ENCODE data around the gene PLVAP. TPM values are rescaled to one million over a fixed set of nuclear protein-coding genes. Genes with fewer than 3 reads are reported as not detected.
A peak's percentile ranks its signal among the peaks of the same experiment; 100 is the strongest.

Gene PLVAP
- total and polyA plus RNA-seq, 7 donors: 6.5 to 46.0 (median 16.2) TPM

- Histone ChIP-seq H3K27me3 (ENCODE audit: insufficient read depth in 3 of 3, low read length in 2 of 3) (peaks cover 0 to 11% (median 0%) of the 10 kb centered on the region in 3 donors), H3K27ac (peak overlapping the region; percentile 69), H3K9me3 (no peaks in the 10 kb centered on the region), H3K36me3 (ENCODE audit: insufficient read depth in 1 of 2, low read depth in 1 of 2) (no peaks in the 10 kb centered on the region), H3K4me1 (no peaks in the 10 kb centered on the region), H3K4me3 (peak overlapping the region; percentile 65)
- ATAC-seq: peak in 1 of 4 donors; percentile 10
- TF ChIP-seq CTCF (IDR thresholded peaks at IDR 0.05): no peak
- no peak for DNase-seq
- intact Hi-C loops (cut with DNase I): no loop called here
- 72% methylated on average over 10 of the region's 10 CpGs for WGBS, 3 donors
Observed at GRCh38 chr19:17406046-17406886, 29.1 kb upstream of the PLVAP start.

GRCh38 chr19:17405250-17406045 is 28.3 kb upstream of the PLVAP start, which contains the start of gene BST2:
Gene BST2, minus strand, starts transcription at chr19:17405630. Its CDS starts 55 bp downstream, at chr19:17405575.
- 63 to 73% (median 66%) methylated on average over 18 of the region's 18 CpGs for WGBS, 3 donors
- ATAC-seq: peak; percentile 65 to 81 (median 71)
- DNase-seq: peak; percentile 65 to 73

GRCh38 chr19:17404621-17405249 is 27.6 kb upstream of the PLVAP start:
- no peaks in the 10 kb centered on the region for H3K9me3 ChIP-seq
- H3K27me3 ChIP-seq (ENCODE audit: insufficient read depth in 3 of 3, low read length in 2 of 3): peaks cover 0 to 11% (median 0%) of the 10 kb centered on the region in 3 donors
- no peak for TF ChIP-seq CTCF (IDR thresholded peaks at IDR 0.05)
- intact Hi-C loops (cut with DNase I): no loop called here
- ATAC-seq (no peak), DNase-seq (no peak)
- WGBS, 3 donors: 70 to 74% (median 72%) methylated on average over 7 of the region's 7 CpGs
- peak overlapping the region; percentile 65 for H3K4me3 ChIP-seq
- no peaks in the 10 kb centered on the region for H3K36me3 ChIP-seq (ENCODE audit: insufficient read depth in 1 of 2, low read depth in 1 of 2)
- peak overlapping the region; percentile 69 for H3K27ac ChIP-seq
- H3K4me1 ChIP-seq: no peaks in the 10 kb centered on the region

More at GRCh38 chr19:17405250-17406045, 28.3 kb upstream of the PLVAP start, which contains the start of gene BST2:
- intact Hi-C loops (cut with DNase I): no loop called here
- Histone ChIP-seq H3K4me3 (peak within 1 kb of the TSS; percentile 65), H3K27ac (peak within 1 kb of the TSS; percentile 69), H3K9me3 (no peaks in the 10 kb centered on the region), H3K4me1 (no peaks in the 10 kb centered on the region), H3K36me3 (ENCODE audit: insufficient read depth in 1 of 2, low read depth in 1 of 2) (no peaks in the 10 kb centered on the region), H3K27me3 (ENCODE audit: insufficient read depth in 3 of 3, low read length in 2 of 3) (peaks cover 0 to 11% (median 0%) of the 10 kb centered on the region in 3 donors)
- no peak for TF ChIP-seq CTCF (IDR thresholded peaks at IDR 0.05)

- DNase-seq: no peak
- Histone ChIP-seq H3K9me3 (no peaks in the 10 kb centered on the region), H3K27ac (no peak overlapping the region), H3K27me3 (ENCODE audit: insufficient read depth in 3 of 3, low read length in 2 of 3) (peaks cover 0 to 11% (median 0%) of the 10 kb centered on the region in 3 donors), H3K4me1 (no peaks in the 10 kb centered on the region), H3K4me3 (peak overlapping the region; percentile 65), H3K36me3 (ENCODE audit: insufficient read depth in 1 of 2, low read depth in 1 of 2) (no peaks in the 10 kb centered on the region)
- 66 to 82% (median 75%) methylated on average over 6 of the region's 6 CpGs for WGBS, 3 donors
- no peak for TF ChIP-seq CTCF (IDR thresholded peaks at IDR 0.05)
- no peak for ATAC-seq
- intact Hi-C loops (cut with DNase I): no loop called here
Observed at GRCh38 chr19:17404015-17404414, 26.9 kb upstream of the PLVAP start.

All from psoas muscle (tissue), 8 donors.